DMS53 treated with DMSO at 0.1 percent for 48 hours (cell line): ENCODE measurements around the gene TMEM135.

Experiments
- DNase-seq: peaks from one replicate; lab custom pipeline; 2025; ENCODE audit not compliant: unreplicated experiment; lab: John Stamatoyannopoulos, UW

TMEM135 gene

DNA sequence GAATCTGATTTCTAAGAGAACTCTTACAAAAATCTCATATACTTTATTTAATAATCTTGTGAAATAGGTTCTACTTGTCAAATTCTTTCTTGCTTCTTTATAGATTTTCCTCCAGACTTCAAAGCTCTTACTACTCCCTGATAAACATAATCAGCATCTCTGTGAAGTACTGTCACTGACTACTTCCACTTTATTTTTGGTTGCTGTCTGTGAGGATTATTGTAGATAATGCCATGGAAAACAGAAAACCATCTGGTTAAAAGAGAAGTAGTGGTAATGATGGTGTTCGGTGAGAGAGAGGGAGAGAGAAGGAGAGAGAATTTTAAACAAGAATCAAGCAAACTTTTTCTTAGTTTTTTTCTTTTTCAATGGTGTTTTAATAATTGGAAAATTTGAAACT lies 152.3 kb downstream of the TMEM135 start:
- DNase-seq = no peak

- DNase-seq = no peak
Observed at GRCh38 chr11:87193756-87194470, 156.2 kb downstream of the TMEM135 start.

DNA sequence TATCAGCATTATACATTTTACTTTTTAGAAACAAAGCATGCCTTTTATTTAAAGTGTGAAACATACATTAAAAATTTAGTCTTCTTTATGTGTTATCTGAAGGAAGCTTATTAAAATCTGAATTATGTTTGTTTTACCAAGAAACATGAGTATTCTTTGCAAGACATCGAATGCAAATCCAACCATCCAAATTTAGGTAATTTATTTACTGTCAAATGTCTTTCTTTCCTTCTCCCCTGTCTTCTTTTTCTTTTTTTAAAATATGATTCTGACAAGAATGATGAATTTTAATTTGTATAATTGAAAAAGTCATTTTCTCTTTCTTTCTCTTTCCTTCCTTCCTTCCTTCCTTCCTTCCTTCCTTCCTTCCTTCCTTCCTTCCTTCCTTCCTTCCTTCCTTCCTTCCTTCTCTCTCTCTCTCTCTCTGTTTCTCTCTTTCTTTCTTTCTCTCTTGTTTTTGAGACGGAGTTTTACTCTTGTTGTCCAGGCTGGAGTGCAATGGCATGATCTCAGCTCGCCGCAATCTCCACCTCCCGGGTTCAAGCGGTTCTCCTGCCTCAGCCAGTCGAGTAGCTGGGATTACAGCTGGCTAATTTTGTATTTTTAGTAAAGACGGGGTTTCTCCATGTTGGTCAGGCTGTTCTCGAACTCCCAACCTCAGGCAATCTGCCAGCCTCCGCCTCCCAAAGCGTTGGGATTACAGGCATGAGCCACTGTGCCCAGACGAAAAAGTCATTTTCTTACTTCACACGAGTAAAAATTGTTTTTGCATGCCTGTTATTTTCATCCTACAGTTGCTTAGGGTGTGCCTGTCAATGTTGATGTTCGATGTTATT lies 157.5 kb downstream of the TMEM135 start:
- DNase-seq = no peak

DNA sequence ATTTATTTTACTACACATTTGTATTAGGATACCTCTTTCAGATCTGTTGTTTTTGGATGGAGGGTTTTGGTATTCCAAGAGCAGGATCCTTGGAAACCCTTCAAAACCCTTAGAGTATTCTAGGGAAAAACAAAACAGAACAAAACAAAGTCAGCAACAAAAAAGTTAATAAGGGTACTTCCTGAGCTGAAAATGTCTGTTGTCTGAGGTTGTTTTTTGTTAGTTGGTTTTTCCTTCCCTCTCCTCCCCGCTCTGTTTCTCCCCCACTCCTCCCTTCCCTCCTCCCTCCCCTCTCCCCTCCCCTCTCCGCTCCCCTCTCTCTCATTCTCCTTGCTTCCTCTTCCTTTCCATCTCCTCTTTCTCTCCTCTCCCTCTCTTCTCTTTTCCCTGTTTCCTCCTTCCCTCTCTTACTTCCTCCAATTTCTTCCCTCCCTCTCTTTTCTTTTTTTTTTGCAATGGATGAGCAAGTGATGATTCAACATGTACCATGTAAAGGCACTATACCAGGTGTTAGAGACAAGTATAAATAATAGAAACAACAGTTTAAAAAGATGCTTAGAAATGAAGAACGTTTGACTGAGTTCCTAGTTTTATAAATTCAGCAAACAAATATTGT lies 160.6 kb downstream of the TMEM135 start:
- DNase-seq = no peak

DNA sequence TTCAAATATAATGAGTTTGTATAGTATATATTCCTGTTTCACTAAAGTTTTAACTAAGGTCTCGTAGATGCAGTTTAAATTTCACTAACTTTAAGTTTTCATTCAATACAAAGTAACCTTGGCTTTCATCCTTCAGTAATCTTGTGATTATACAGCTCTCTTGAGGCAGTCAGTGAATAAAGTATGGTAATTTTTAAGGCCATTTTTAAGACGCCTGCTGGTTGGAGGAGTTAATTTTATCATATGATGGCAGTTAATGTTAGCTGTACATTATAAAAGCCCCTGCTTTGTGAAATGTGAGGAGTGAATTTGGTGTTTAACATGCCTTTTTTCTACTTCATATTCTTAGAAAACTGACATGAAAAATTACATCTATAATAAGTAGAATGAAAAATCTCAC lies 163.6 kb downstream of the TMEM135 start:
- DNase-seq = no peak

GRCh38 chr11:87203907-87204602 lies 166.3 kb downstream of the TMEM135 start:
- DNase-seq = no peak

DNA sequence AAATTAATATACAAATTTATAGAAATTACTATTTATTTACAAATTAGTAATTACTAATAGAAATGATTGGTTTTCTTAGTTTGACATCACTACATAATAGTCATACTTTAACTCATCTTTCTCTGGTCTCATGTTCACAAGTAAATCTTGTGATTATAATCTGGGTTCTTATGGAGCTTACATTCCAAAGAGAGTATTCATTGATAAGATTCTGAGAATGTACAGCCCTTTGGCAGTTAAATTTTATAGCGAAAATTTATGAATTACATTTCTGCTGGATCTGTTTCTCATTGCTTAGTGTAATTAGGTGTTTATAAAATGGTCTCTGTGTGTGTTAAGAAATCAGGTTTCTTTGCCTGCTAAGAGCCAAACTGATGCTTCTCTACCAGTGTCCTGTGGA lies 175.2 kb downstream of the TMEM135 start:
- no peak for DNase-seq

GRCh38 chr11:87213444-87213843 lies 175.7 kb downstream of the TMEM135 start:
- DNase-seq = no peak

DNA sequence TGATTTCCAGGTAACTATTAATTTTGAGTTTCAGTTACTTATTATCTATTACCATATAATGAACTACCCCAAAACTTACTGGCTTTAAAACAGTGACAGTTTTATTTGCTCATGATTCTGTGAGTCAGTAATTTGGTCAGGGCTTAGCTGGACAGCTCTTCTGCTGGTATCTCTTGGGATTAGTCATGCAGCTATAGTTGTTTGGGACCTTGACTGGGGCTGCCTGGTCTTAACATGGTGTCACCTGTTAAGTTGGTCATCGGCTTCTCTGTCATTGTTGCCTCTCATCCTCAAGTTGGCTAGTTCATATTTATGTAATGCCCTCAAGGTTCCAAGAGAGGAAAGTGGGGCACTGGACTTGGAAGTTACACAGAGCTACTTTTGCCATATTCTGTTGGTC lies 177.5 kb downstream of the TMEM135 start:
- no peak for DNase-seq

DNA sequence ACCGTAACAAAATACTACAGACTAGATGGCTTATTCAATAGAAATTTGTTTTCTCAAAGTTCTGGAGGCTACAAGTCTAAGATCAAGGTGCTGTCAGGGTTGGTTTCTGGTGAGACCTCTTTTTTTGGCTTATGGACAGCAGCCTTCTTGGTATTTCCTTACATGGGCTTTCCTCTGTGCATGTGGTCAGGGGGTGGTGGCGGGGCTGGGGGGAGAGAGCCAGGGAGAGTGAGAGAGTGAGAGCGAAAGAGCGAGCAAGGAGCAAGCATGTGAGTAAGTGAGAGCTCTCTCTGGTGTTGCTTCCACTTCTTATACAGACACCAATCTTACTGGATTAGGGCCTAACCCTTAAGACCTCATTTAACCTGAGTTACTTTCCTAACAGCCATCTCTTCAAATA lies 181.5 kb downstream of the TMEM135 start:
- no peak for DNase-seq

- DNase-seq = no peak
Observed at GRCh38 chr11:87223816-87224215, 186.1 kb downstream of the TMEM135 start.

DNA sequence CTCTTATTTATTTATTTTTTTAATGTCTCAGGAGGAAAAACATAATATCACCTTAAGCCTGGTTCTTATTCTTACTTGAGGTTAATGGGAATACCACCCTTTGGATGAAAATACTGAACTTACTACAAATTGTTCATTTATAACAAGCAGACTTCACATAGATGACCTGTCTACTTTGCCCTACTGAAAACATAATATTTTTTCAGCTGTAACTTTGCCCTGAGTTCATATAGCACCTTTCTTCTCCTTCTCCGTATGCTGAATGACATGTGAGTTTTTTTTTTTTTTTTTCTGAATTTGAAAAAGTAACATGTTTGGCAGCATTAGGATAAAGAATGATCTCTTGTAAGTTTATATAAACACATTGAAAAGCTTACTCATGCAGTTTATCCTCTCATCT lies 186.8 kb downstream of the TMEM135 start:
- no peak for DNase-seq

- no peak for DNase-seq
Observed at GRCh38 chr11:87228820-87229219, 191.1 kb downstream of the TMEM135 start.

GRCh38 chr11:87230995-87231394 lies 193.3 kb downstream of the TMEM135 start:
- DNase-seq = no peak

DNA sequence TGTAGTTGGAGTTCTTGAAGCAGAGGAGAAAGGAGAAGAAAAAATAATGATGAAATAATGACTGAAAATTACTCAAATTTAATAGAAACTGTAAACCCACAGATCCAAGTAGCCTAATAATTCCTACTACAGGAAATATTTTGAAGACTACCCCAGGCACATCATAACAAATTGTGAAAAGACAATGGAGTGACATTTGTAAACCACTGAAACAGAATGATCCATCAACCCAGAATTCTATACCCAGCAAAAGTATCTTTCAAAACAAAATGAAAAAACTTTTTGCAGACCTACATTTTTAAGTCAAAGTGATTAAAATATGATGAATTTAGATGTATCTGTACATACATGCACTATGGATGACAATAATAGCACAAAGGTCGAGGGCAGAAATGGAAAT lies 194.6 kb downstream of the TMEM135 start:
- DNase-seq = no peak

GRCh38 chr11:87235366-87235765 lies 197.6 kb downstream of the TMEM135 start:
- DNase-seq = no peak

DNA sequence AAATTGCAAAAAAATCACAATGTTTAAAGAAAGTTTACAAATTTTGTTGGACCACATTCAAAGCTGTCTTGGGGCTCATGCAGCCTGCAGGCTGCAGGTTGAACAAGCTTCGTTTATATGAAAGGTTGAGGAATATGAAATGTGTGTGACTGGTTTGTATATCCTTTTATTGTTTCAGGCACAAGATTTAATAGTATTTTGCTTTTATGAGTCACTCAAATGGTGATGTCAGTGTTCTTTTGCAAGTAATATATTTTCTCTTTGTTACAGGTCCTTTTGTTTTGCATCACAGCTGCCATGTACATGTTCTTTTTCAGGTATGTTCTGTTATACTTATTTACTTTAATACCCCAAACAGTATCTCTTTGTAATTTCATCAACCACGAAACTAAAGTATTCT lies 198.6 kb downstream of the TMEM135 start:
- DNase-seq = no peak

DNA sequence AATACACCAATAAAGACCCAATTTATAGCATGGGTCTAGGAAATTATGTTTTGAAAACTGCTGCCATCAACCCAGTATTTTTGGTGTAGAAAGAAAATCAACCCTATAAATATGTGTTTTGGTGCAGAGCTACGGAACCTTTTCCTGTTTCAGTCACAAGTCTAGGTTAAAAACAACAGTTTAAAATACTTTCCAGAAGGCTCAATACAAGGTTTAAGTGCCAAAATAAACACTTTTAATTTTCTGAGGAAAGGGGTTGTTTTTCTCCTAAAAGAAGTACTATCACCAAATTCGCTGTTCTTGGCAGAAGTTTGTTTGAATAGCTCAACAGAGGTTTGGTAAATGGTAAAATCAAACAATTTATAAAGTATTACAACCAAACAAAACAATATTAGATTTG lies 201.3 kb downstream of the TMEM135 start:
- no peak for DNase-seq

- no peak for DNase-seq
Observed at GRCh38 chr11:87239531-87239930, 201.8 kb downstream of the TMEM135 start.

DNA sequence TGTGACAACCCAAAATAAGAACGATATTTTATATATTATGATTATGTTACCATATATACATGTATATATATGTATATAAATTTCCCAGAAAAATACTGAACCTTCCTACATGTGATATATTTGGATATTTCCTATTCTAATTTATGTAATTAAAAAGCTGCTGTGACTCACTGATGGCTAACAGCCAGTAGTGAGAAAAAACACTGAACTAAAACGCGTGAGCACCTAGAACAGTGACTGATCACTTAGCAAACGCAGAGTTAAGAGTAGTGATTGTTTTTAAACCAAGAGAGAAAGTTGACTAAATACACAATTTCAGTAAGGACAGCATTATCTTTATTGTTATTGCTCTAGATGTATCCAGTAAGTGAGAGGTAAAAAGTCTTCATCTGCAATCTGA lies 213.8 kb downstream of the TMEM135 start:
- DNase-seq = no peak

- DNase-seq = no peak
Observed at GRCh38 chr11:87252869-87253268, 215.1 kb downstream of the TMEM135 start.

- DNase-seq = no peak
Observed at GRCh38 chr11:87254562-87254961, 216.8 kb downstream of the TMEM135 start.
